HG02870 (cell line): Measurements from ENCODE around the gene OPCML.

ENCODE experiments used
- ATAC-seq: cut with Tn5 transposase; IDR thresholded peaks from one replicate; pipeline ENCODE4 v1.9.1; 2021; ENCODE audit warnings: mild to moderate bottlenecking, moderate library complexity; ENCODE audit not compliant: unreplicated experiment

The OPCML gene

DNA sequence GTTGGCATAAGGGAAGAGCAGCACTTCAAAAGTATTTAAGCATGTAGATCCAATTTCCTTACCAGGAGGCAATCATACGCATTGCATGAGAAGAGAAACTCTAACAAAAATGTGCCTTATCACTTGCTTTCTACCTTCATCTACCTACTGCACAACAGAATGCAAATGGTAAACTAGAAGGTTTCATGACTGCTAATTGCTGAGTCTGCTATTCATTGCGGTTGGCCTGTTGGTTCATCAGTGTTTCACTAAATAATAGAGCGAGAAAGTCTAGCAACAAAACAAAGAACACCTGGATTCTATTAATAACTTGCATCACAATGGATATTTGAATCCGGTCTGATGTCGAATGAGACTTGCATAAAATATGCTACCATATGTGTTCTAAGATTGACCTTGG, 229.0 kb downstream of the OPCML start:
- no peak for ATAC-seq

- ATAC-seq: no peak
Observed at GRCh38 chr11:133302056-133302455, 230.2 kb downstream of the OPCML start.

DNA sequence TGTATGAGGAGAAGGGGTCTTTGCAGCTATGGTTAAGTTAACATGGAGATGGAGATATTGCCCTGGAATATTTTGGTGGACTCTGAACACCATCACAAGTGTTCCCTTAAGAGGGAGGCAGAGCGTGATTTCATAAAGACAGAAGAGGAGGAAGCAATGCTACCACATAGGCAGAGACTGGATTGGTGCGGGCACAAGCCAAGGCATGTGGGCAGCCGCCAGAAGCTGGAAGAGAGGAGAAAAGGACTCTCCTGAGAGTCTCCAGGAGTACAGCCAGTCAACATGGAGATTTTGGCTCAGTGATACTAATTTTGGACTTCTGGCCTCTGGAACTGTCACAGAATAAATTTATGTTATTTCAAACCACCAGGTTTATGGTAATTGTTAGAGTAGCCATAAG, 231.6 kb downstream of the OPCML start:
- no peak for ATAC-seq

DNA sequence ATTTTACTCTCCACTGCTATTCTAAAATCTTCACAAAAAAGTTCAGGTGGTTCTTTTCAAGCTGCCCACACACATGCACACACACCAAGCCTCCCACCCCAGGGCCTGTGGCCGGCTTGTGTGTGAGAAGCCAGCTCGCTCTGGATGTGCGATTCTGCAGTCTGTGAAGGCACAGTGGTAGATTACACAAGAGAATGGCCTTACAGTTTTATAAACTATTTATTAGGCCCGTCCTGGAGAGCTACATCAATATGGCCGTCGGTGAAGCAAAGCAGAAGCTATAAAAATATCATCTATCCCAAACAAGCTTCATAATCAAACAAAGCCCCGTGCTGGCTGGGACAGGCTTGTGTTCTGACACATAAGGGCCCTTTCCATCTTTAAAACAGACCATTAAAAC, 240.5 kb downstream of the OPCML start:
- ATAC-seq: no peak

GRCh38 chr11:133285359-133285758, 246.9 kb downstream of the OPCML start:
- no peak for ATAC-seq

- ATAC-seq: no peak
Observed at GRCh38 chr11:133284156-133284555, 248.1 kb downstream of the OPCML start.

DNA sequence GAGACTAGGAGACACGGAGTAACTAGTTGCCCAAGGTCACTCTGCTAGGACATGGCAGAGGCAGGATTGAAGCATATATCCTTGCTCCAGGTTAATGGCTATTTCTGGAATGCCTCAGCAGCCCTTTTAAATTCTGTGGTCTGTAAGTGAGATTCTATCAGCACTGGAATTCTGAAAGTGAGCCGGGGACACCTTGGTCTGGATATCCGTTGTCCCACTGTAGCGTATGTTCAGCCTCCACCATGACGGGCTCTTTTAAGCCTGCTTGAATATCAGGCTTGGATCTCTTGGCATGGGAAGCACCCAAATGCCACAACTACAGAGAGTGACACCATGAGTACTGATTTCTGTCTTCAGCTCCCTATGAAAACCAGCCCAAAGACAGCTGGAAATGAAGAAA, 254.4 kb downstream of the OPCML start:
- ATAC-seq: no peak

GRCh38 chr11:133271871-133272776, 260.2 kb downstream of the OPCML start:
- ATAC-seq: no peak

DNA sequence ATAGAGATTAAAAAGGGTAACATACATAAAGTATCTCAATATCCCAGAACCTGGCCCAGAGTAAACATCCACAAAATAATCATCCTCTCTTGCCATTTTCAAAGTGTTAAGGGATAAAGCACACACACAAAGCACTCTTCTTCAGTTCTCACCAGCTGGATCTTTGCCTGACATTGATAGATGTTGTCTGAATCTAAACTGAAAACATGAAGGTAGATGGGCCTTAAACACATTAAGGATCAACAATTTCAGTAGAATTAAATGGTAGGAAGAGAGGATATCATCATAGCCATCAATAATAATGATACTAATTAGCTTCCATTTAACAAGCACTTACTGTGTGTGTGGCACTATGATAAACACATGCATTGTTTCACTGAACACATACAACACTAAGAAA, 261.1 kb downstream of the OPCML start:
- no peak for ATAC-seq

DNA sequence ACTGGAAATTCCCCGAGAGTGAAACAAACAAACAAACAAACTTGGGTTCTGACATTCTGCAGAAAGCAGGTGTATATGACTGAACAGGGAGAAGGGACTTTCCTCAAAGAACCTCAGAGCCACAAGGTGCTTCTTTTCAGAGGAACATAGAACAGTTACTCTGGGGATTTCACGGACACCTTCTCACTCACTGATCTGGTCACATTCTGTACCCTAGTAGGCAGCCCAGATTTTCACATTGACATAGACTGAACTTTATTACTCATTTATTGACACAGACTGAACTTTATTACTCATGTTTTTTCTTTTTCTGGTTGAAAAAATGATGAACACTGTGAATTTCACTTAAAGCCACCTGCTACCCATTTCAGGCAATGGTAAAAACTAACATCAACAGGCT, 263.0 kb downstream of the OPCML start:
- peak; percentile 97 for ATAC-seq

DNA sequence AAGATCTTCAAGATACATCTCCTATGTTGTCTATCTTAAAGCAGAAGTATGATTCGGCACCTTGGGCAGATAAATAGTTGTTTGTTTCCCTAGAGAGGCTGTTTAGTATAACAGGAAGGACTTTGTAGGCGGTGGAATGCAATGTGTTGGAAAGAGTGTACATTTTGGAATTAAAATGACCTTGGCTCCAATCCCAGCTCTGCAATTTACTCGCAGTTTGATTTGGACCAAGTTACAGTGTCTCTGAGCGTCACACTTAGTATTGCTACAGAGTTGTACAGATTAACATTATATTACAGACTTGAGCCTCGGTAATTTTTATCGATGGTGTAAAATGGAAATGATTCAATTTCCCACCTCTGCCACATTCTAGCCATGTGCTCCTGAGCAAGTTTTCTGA, 265.3 kb downstream of the OPCML start:
- no peak for ATAC-seq

DNA sequence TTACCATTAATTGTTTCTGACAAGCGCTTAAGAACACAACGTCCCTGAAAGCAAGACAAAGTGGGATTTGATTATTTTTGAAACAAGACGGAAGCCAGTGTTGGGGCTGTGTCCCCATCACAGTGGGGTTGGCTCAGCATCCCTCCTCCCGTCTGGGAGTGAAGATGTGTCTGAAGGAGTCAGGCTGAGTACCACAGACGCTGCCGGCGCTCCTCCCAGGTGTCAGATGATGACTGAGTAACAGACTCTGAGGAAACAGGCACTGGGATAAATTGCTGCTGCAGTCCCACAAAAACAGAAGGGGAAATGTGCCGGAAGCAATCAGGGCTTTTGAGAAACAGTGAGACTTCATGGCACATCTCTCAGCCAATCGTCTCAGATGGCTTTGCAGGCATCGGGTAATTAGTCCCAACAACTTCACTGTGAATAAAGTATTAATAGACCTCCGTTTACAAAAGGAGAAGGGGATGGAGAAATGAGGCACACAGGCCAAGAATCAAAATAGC, 266.7 kb downstream of the OPCML start:
- no peak for ATAC-seq

DNA sequence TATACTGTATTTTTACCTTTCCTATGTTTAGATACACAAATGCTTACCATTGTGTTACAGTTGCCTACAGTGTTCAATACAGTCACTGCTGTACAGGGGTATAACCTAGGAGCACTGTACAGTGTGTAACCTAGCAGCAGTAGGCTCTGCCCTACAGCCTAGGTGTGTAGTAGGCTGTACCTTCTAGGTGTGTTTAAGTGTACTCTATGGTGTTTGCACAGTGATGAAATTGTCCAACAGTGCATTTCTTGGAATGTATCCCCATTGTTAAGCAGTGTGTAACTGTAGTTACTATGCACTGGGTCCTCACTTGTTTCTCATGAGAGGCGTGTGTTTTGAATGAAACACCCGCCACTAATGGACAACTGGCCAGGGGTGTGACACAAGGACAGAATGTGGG, 269.0 kb downstream of the OPCML start:
- no peak for ATAC-seq

DNA sequence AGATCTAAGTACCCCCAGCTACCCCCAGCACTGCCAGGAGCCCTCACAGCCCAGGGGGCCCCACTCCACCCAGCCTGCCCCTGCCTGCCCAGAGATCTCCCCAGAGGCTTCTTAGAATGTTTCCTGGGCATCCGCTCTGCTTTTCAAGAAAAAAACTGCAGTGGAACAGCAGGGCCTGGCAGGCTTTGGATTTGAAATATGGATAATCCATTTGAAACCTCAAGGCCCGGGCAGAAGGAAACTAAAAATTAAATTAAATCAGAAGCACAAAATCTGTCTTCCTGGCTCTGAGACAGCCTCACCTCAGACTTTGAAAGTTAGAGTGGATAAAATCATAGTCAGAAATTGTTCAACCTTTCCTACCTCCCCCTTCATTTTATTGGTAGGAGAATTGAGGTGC, 273.6 kb downstream of the OPCML start:
- ATAC-seq: no peak

DNA sequence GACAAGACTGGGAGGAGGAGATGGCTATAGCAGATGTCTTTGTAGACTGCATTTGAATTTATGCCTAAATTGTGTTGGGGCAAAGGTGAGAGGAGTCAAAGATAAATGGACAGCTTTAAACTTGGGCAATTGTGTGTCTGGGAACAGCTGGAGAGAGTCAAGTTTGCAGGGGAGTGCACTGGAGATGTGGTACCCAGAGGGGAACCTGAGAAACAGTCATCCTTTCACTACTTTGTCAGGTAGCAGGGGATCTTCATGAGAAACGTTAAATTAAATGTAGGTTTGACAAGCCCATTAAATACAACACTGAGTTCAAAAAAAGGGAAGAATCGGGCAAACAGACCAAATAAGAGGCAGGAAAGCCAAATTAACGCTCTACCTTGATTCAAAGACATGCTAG, 277.7 kb downstream of the OPCML start:
- ATAC-seq: no peak

- ATAC-seq: no peak
Observed at GRCh38 chr11:133253570-133253969, 278.7 kb downstream of the OPCML start.

- ATAC-seq: no peak
Observed at GRCh38 chr11:133251841-133252240, 280.5 kb downstream of the OPCML start.

DNA sequence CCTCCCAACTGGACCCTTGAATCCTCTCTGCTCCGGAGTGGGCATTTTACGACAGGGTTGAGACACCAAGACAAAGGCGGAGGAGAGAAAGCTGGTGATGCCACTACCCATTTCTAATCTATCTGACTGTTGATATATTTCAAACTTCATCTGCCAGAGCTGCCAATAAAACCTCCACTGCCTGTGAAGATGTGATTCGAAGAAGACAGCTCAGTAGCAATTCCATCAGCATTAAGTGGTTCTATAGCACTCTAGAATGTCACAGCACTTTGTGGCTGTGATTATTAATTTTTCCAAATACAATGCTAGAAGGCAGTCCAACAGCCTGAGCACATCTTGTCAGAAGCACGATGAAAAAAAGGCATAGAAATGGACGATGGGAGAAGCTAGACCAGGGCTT, 282.8 kb downstream of the OPCML start:
- ATAC-seq: no peak

- no peak for ATAC-seq
Observed at GRCh38 chr11:133249065-133249464, 283.2 kb downstream of the OPCML start.

GRCh38 chr11:133243832-133244231, 288.5 kb downstream of the OPCML start:
- ATAC-seq: no peak

- no peak for ATAC-seq
Observed at GRCh38 chr11:133240908-133241655, 291.2 kb downstream of the OPCML start.

DNA sequence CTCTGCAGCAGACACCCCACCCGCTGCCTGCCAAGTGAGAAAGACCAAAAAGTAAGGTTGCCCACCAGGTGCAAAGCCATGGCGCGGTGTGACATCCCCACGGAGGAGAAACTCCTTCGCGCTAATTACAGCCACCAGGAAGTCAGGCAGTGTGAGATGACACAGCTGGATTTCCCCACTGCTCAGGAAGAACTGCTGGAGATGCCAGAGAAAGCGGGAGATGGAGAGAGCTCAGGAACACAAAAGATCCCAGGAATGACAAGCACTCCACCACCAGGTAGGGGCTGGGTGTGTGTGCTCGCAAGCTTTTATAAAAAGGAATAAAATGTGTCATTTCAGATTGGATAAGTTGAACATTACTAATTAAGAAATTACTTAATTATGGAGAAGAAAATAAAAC, 292.7 kb downstream of the OPCML start:
- ATAC-seq: no peak
